Urothelium cell line (cell line): Measurements from ENCODE around the gene EXOC4.

Experiments
- DNase-seq: peaks from one replicate; pipeline ENCODE4 v3.0.0; 2011; ENCODE audit warnings: low spot score, mixed read lengths
- FAIRE-seq: peaks from 2 replicates; lab custom pipeline; 2011; peaks lifted over from hg19 to GRCh38; lab: Jason Lieb, UNC

EXOC4 gene

DNA sequence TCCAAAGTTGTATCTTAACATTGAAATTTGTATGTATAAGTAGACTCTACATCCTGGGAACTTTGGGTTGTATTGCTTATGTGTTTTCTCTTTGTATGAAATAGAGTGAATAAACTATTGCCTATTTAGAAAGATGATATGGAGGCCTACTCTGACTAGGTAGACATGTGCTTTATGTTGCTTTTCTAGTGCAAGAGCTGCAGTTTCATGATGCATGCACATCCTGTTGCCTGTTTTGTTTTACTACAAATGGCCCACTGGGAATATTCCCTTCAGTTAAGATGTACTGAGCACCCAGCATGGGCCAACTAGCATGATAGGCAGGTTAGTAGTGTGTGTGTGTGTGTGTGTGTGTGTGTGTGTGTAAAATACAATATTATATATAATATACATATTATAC lies 592.1 kb downstream of the EXOC4 start:
- FAIRE-seq, result no peak
- no peak for DNase-seq

DNA sequence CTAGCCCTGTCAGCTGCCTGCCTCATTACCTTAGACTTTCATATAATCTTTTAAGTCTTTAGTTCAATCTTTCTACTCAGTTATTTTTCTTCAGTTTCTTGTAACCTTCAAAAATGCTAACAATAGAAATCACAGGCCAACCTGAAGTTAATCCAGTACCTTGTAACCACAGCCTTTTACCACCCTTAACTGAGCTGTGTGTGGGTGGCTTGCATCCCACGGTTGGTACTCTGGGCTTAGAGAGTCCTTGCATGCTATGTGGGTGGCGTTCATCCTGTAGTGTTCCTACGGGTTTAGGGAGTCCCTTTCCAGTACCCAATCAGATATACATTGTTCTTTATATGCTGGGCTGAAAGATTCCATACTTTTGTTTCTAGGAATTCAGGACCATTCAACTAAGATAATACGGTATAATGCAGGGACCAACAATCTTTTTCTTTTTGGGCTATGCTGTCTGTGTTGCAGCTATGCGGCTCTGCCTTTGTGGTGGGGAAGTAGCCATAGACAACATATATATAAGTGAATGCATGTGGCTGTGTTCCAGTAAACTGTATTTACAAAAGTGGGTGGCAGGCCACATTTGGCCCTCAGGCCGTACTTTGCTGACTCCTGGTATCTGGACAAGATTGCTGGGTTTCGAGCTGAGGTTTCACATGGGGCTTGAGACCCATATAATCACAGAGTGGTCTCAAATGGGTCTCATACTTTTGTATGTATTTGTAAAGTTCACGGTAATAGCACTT lies 593.5 kb downstream of the EXOC4 start:
- FAIRE-seq (no peak), DNase-seq (no peak)

DNA sequence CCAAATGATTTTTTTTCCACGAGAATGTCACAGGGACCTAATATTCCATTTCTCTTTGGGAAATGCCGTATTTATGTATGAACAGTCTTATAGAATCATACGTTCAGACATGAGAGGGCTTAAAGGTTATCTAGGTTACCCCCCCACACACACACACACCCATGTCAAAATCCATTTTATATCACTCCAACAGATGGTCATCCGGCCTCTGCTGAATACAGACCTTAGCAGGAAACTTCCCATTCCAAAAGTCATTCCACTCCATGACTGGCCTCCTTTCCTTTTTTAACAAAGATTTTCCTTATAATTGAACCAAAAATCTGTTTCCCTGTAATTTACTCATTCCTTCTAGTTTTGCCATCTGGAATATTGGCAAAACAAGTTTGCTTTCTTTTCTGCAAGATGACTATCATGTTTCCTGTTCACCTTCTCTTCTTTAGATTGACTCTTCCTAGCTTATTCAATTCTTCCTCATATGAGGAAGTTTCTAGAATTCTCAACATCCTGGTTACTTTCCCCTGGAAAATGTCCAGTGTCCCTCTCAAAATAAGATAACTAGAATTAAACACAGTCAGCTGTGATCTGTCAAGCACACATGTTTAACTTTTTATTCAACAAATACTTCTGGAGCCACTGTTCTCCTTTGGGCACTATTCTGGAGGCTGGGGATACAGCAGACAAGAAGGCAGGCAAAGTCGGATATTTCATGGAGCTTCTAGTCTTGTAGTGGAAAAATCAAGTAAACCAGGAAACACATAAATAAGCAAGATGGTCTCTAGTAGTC lies 597.8 kb downstream of the EXOC4 start:
- DNase-seq, result no peak
- FAIRE-seq, result no peak

DNA sequence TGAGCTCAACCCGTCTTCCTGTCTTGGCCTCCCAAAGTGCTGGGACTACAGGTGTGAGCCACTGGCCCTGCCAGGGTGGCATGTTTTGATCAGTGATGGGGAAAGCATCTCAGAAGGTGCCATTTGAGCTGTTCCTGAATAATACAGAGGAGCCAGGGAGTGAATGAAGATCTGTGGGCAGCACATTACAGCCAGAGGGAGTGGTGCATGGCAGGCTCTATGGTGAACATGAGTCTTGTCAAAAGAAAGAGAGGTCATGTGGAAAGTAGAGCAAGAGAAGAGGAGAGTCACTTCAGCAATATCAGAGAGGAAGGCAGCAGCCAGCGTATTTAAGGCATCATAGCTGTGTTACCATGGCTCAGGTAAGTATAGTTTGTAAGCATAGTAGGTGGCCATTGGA lies 598.5 kb downstream of the EXOC4 start:
- no peak for FAIRE-seq

DNA sequence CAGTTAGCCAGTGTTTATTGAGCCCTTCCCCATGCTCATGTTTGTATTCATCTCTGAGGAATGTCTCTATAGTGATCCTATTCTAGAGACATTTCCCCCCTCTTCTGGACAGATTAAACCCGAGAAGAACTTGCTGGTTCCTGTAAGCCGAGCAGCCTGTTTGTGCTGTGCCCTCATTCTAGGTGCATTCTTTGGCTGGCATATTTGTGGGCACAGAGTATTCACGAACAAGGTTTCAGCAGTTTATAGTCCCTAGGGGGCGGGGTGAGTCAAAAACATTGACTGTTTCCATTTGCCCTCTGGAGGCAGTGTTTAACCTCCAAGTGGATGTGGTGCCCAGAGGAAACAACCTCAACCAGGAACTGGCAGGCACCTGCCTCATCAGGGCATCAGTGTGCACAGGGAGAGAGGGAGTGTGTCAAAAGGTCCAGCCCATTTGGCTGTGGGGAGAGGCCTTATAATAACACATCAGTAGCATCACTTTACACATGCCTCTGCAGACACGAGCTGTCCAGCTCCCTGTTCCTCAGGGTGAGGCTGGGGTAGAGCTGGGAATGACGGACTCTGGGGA lies 600.9 kb downstream of the EXOC4 start:
- DNase-seq (peak; percentile 63), FAIRE-seq (no peak)

More for the DNA sequence above, 598.5 kb downstream of the EXOC4 start:
- DNase-seq, result no peak

DNA sequence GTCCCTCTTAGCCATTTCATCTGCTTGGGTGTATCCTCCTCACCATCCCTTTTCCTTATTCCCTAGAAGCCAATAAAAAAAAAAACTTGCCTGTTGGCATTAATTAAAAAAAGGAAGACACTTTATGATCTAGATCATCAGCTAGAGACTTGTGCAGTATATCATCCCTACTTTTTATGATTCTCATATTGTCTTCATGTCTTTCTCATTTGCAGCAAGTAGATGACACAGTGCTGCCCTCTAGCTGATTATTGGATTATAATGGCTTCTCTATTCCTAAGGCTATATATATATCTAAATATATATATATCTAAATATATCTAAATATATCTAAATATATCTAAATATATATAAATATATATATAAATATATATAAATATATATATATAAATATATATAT lies 601.9 kb downstream of the EXOC4 start:
- no peak for DNase-seq
- no peak for FAIRE-seq

DNA sequence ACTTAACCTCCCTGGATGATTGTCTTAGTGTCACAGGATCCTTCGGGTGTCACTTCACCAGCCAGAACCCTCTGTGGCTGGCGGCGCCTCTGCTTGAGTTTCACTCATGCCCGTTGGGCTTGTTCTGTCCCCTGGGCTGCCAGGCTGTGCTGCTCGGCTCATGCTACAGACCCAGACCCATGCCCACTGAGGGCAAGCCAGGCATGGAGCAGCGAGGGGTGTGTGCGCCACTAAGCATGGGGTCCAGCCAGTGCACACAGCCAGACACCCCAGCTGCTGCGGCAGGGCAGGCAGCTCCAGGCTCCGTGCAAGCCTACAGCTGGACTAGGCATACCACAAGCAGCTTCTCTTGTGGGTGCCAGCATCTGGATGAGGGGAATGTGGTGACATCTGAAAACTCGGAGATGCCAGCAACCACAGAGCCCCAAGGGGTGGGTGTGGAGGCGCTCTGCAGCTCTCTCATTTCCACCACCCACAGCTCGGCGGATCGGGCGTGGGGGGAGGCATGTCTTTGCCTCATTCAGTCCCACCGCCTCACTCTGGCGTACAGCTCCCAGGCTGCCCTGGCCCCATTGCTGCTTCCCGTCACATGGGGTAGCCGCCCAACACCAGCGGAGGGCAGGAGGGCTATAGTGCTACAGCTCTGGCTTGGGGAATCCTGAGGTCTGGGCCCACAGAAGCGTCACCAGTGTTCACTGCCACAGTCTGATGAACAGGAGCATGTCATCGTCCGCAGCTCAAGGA lies 604.7 kb downstream of the EXOC4 start:
- FAIRE-seq (no peak), DNase-seq (no peak)

DNA sequence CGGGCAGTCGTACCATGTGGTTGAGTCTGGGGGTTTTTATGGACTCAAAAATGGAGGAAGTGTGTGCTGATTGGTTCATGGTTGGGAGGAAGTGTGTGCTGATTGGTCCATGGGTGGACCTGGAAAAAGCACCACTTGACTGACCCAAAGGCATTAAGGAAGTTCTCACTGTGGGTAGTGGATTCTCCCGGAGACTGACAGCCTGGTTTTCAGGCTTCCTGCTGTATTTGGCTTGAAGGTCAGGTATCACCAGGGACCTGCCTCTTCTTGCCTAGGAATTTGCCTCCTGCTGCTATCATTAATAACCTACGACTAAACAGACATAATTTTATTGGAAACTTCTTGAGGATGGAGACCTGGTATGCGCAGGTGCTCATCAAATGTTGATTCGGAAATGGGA lies 605.4 kb downstream of the EXOC4 start:
- DNase-seq (no peak), FAIRE-seq (no peak)

DNA sequence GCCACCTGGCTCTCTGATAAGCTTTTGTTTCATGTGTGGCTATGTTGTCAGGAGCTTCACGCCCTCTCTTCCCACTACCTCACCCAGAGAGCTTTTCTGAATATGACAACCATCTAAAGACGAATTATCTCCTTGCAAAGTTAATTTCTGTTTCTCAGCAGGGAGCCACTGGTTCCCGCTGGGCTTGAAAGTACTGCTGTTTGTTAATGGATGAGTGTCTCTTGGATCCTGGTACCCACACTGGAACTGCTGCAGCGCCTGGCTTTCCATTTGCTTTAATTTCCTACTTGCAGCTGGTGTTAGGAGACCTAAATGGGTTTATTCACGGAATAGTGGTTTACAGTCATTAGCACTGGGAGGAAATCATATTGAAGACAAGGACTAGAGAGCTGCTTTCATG lies 606.4 kb downstream of the EXOC4 start:
- DNase-seq (no peak), FAIRE-seq (no peak)

DNA sequence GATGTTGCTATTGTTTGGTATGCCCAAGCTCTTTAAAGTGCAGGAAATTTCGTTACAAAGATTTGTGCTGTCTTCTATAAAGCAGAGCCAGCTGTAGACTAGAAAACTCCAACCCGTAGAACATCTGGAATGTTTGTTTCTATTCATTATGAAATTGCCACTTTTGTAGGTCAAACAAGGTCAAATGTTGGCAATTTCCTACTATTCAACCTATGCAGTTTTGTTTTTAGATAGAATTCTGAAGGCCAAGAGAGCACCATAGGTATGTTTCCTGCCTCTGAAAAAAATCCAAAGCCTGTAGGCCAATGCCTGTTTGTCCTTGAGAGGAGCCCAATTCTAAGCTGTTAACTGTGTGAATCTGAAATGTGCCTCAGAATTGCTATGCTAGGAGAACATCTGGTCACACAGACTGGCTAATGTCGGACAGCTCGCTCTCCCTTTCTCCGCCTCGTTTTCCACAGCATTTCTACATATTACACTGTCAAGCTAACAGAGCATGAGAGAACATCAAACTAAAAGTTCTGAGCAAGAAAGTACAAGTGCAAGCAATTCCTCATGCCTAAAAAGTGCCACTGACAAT lies 607.1 kb downstream of the EXOC4 start:
- FAIRE-seq (no peak), DNase-seq (no peak)

DNA sequence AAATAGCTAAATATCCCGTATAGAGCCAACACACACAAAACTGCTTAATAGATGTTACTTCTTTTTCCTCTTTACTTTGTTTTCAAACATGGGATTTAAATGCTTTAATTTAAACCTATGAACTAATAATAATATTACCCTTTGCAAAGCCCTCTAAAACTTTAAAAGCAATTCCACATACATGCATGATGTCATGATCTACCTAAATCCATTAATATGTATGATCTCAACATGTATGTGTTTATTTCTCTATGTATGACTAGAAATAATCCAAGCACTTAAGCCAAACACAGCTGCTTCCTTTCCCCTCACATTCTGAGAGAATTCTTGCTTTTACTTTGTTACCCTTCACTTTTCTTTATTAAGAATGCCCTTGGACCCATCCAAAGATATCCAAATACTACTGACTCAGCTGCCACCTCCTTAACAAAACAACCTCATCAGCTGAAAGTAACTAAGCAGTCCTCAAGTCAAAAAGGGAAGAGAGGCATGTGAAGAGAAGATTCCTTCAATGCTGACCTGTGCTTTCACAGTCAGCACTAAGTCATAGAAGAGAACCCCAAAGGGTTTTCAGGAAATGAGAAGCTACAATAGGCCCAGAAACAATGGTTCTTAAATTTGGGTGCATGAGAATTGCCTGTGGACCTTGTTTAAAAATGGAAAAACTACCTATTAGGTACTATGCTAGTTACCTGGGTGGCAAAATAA lies 607.9 kb downstream of the EXOC4 start:
- FAIRE-seq (no peak), DNase-seq (no peak)

DNA sequence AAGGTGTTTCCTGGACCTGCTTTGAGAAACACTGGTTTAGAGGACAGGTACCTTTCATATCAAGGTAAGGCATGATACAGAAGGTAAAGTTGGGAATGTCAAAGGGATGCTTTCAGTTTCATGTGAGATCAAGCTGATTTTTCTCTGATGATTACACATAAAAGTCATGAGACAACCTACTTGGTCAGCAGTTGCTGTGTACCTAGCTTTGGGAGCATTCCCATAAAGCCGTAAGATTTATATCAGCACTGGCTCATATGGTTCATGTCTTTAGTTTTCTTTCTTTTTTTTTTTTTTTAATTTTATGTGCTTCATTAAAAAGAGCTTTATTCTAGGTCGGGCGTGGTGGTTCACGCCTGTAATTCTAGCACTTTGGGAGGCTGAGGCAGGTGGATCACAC lies 609.0 kb downstream of the EXOC4 start:
- FAIRE-seq, result no peak
- no peak for DNase-seq

DNA sequence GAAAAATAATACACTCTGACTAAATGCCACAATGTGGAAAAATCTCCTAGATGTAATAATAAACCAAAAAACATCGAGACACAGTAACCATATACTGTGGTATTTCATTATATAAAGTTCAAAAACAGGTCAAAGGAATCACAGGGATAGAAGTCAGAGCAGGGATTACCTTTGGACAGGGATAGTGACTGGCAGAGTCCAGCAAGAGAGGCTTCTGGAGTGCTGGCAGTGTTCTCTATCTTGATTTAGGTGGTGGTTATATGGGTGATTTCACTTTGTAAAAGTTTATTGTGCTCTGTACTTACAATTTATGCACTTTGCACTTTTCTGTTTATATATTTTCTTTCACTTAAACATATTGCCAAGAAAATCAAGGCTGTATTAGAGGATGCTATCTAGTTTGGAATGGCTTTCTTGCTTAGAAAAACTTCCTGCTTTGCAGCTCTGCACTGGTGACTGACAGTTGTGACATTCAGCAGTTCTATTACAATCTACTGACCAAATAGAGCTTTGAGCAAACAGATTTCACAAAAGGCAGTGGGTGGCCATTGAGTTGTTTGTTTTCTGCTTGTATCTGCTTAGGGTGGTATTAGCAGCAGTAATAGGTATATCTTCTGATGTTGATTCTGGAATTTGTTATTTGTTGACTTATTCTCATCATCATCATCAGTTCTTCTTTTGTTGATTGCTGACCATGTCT lies 610.6 kb downstream of the EXOC4 start:
- no peak for DNase-seq
- FAIRE-seq, result no peak

DNA sequence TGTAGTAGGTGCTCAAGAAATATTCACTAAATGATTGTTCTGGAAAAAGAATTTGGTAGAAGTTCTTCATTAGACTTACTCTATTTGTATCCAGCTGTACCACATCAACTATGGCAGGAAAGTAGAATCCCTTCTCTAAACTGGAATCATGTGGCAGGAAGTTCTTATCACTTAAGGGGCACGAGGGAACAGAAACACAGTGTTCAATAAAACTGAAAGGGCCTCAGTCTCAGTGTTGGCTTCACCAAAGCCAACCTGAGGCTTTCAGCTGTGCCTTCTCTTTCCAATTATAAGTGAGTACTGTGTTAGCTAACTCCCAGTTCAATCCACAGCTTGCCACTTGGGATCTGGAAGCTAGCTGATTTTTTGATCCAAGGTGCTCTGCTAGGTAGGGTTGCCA lies 616.7 kb downstream of the EXOC4 start:
- DNase-seq (no peak), FAIRE-seq (no peak)

DNA sequence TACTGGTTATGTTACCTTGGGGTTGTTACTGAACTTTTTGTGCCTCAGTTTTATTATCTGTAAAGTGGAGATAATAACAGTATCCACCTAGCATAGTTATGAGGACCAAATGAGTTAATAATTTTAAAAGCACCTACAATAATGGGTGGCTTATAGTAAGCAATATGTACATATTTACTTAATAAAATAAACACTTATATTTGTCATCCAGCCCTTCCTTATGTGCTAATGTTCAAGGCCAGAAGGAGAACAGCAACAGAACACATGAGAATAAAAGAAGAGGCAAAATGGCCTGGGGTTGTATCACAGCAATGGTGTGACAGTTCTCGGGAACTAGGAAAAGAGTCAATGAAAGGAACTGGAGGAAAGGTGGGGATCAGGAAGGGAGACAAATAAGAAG lies 618.9 kb downstream of the EXOC4 start:
- FAIRE-seq, result no peak
- DNase-seq, result no peak

DNA sequence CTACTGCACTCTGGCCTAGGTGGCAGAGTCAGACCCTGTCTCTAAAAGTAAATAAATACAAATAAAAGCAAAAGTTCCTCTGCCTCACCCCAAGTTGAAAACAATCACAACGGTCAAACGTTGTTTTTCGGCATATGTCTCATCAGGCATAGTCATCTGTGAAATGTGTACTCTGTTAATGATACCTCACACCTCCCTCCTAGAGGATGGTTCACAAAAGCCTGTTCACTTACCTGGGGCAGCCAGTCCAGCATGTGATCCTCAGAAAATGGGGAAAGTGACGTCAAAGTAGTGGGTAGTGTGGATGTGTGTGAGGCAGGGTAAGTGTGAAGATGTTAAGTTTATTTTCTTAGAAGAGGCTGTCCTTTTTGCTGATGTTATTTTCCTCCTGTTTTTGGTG lies 620.3 kb downstream of the EXOC4 start:
- DNase-seq (no peak), FAIRE-seq (no peak)

DNA sequence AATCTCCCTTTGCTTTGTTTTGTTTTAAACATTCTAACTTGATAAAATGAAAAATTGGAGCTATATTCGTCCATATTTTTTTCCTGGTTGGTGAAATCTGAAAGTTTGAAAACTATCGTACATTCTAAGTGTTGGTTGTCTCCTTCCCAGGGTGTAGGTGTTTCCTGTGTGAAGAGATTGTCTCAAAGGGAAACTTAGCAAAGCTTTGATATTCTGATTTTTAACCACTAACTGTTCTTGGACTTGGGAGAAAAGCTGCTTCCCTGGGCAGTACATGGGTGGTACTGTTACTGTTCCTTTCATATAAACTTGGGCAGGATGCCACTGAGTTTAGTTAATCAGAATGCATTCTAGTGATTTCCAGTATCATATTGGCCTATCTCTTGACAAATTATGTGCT lies 620.8 kb downstream of the EXOC4 start:
- FAIRE-seq (no peak), DNase-seq (no peak)

DNA sequence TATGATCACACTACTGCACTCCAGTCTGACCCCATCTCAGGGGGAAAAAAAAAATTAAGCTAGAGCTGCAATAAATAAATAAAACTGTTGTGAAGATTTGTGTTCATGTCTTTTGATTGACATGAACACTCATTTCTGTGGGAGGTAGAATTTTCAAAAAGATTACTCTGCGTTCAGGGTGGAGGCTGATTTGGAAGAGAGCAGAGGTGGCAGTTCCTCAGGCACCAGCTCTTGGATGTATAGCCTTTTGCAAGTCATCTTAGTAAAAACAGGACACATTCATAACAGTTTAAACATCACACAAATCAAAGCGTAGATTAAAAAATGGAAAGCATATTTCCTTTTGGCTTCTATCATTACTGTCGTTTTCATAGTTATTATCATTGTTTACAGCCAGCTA lies 630.7 kb downstream of the EXOC4 start:
- no peak for FAIRE-seq
- no peak for DNase-seq

DNA sequence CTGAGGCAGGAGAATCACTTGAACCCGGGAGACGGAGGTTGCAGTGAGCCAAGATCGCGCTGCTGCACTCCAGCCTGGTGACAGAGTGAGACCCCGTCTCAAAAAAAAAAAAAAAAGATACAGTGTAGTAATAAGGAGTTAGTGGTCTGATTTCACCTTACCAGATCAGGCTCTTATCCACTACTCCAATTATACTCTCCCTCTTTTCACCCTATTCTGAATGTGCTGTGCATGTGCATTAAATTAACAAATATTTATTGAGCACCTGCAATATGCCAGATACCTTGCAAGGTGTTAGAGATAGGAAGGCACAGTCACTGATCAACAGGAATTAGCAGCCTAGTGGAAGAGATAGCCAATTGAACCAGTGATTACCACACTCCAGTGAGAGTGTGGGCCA lies 632.3 kb downstream of the EXOC4 start:
- no peak for DNase-seq
- no peak for FAIRE-seq

DNA sequence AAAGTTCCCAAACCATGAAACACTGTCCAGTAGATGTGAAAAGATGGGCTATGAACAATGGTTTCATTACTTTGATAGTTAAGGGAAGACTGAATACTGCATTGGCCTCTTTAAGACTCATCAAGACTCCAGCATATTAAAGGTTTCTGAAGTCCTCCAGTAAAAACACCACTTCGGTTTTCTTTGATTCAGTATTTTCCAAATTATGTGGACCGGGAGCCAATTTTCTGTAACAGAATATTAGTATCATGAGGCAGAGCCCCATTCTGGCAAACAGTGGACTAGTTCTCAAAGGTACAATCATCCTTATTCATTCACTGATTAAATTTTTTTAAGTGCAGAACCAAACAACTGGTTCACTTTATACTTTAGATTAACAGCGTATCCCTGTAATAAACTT lies 633.2 kb downstream of the EXOC4 start:
- no peak for FAIRE-seq
- DNase-seq, result no peak
